HG03460 (cell line): ENCODE results near the gene SNRPA.
A peak's percentile ranks its signal among the peaks of the same experiment; 100 is the strongest.

Experiments used
- ATAC-seq: cut with Tn5 transposase; IDR thresholded peaks from one replicate; pipeline ENCODE4 v1.9.1; 2021; ENCODE audit not compliant: unreplicated experiment

Gene SNRPA

DNA sequence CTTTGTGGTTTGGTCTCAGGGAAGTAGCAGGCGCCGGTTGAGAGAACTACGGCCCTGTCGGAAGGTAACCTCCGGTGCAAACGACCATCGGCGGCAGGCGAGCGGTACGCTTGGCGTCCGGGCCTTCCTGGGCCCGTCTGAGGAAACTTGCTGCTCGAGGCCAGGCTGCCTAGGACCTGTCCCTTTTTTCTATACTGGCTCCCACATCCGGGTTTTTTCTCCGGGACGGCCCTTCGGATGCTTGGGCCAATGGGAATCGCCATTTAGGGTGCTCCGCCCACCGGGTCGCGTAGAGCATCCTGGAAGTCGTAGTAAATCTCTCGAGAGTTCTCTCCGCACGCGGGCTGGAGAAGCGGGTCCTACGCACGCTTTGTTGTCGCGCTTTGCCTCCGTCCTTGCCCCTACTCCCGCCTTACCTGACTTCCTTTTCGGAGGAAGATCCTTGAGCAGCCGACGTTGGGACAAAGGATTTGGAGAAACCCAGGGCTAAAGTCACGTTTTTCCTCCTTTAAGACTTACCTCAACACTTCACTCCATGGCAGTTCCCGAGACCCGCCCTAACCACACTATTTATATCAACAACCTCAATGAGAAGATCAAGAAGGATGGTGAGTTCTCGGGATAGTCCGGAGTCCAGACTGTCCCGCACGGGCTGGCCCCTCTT lies at the start of gene SNRPA:
TSS of gene SNRPA (plus strand) at position 330 of the 664 bp plus-strand sequence. CDS start at position 536, 206 bp downstream.
- peak; percentile 58 for ATAC-seq

DNA sequence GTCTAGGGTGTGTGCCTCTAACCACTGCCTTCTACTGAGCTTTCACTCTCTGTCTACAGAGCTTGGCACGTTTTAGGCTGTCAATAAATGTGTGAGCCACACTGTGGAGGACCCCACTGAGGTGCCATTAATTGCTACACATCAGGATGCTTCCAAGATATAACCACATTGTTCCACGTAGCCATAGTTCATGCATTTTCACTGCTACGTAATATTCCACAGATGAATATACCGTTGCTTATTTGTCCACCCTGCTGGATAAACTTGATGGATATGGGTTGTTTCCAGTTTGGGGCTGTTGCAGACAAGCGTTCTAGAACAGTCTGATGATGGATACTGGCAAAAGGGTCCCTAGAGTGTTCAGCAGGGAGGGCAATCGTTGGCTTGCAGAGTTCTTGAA lies 49.2 kb upstream of the SNRPA start:
- no peak for ATAC-seq

DNA sequence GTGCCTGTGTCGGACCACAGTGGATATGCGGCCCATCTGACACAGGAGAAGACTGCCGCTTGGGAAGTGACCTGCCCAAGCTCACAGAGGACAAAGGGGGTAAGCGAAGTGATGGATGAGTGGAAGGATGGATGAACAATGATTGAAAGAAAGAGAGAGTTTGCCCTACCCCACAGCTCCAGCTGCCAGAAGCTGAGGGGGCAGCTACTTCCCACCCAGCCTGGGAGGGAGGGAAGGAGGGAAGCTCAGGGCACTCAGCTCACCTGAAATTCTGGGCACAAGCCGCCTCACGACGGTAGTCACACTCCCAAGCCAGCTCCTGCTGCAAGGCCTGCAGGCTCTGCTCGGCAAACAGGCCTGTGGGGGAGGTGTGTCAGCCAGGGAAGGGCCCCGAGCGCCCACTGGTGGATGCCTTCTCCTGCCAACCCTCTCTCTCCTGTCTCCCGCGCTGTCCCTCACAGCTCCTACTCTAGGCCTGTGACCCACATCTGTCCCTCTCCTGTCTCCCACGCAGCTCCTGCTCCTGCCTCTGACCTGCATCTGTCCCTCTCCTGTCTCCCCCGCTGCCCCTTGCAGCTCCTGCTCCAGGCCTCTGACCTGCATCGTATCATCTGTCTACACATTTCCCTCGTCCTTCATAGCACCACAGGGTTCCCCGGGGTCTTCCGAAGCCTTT lies 48.5 kb upstream of the SNRPA start:
- ATAC-seq: no peak

DNA sequence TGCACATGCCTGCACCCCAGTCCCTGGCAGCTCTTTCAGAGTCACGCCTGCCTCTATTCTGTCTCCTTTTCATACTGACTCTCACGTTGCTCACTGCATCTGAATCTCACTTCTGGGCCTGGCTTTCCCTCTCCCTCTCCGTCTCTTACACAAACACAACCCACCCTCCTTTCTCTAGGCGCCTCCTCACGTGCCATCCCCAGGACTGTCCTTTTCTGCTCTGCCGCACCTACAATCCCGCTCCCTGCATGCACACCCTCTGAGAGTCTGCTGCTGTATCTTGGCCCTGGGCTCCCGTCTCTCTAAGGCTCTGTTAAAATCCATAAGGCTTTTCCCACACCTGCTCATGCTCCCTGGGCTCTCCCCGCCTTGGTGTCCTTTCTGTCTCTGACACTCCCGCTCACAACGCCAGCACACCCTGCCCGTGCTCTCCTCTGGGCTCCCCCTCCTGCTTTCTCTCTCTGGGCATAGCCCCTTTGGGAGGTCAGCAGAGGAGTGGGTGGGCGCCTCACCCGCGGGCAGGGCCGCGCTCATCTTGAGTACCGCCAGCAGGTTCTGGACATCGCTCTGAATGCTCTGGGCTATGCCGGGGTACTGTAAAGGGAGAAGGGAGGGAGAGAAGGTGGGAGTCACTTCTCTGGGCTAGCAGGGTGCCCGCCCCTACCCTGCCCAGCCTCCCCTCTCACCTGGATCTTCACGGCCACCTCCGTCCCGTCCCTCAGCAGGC lies 47.8 kb upstream of the SNRPA start:
- no peak for ATAC-seq

DNA sequence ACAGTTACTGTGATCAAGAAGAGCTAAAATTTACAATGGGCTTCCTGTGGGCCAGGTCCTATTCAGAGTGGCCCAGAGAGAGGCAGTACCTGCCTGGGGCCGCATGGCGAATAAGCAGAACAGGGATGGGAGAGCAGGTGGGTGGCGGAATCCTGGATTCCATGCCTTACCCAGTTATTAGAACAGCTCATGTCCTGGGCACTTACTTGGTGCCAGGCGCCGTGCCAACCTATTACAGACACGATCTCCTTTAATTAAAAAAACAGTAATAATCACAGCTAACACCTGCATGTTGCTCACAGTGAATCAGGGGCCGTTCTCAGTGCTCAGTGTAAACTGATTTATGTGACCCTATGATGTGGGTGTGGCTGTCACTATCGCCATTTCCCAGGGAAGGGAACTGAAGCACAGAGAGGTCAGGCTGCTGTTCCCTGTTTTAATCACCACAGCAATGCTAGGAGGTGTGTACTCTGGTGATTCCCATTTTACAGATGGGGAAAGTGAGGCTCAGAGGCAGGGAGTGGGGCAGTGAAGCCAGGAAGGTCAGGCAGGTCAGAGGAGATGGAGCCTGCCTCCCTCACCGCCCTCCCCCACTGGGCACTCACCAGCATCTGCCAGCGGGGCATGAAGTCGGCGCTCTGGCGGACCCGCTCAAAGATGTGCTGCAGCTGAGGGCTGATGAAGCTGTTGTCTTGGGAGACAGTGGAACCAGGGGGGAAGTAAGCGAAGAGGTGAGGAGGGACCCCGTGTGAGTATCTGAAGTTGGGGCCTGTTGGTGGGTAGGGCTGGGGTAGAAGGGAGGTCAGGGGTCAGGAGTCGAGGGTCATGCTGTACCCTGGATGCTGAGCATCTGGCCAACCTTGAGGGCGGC lies 46.3 kb upstream of the SNRPA start:
- no peak for ATAC-seq

DNA sequence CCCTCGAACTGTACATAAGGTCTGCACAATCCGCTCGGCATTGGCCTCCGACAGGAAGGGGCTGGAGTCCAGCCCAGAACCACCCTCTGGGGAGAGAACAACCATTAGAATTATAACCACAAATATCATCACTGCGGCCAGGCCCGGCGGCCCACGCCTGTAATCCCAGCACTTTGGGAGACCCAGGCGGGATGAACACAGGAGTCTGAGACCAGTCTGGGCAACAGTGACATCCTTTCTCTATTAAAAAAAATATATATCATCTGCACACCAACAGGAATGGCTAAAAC lies 45.7 kb upstream of the SNRPA start:
- no peak for ATAC-seq

DNA sequence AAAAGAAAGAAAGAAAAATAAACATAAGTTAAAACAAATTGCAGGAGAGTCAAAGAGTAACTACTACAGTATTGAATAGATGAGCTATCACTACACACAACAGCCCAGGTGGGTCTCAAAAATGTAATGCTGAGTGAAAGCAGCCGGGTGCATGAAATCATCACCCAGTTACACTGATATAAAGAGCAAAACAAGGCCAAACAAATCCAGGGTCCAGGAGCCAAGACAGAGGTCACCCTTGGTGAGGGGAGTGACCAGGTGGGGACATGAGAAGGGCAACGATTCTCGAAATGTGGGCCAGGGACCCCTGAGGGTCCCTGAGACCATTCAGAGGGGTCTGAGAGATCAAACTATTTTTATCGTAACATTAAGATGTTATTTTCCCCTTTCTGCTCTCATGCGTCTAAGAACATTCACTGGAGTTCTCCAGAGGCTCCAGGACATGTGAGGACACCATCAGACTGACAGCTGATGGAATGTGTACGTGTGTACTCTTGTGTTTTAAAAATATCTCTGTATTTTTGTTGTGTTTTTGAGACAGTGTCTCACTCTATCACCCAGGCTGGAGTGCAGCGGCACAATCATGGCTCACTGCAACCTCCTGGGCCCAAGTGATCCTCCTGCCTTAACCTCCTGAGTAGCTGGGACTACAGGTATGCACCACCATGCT lies 44.9 kb upstream of the SNRPA start:
- no peak for ATAC-seq

DNA sequence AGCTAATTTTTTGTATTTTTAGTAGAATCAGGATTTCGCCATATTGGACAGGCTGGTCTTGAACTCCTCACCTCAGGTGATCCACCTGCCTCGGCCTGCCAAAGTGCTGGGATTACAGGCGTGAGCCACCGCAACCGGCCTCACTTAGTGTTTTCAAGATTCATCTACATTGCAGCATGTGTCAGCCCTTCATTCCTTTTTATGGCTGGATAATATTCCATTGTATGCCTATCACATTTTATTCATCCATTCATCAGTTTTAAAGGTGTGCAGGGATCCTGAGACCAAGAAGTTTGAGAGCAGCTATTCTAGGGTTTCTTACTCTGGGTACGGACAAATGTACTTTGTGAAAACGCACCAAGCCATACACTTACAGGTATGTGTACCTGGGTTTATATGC lies 43.4 kb upstream of the SNRPA start:
- no peak for ATAC-seq

DNA sequence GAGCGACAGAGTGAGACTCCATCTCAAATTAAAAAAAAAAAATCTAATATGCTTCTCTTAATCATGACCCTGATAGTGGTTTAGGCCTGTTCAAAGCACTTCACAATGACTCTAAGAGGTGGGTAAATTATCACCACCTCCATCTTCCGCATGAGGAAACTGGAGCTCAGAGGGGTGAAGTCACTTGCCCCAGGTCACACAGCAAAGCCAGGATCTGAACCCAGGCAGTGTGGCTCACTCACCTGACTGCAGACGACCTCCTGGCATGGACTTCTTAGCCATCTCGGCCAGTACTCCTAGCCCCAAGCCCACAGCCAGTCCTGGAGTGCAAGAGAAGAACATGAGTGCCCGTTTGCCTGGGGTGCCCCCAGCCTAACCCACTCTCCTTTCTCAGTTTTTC lies 41.2 kb upstream of the SNRPA start:
- ATAC-seq: no peak

DNA sequence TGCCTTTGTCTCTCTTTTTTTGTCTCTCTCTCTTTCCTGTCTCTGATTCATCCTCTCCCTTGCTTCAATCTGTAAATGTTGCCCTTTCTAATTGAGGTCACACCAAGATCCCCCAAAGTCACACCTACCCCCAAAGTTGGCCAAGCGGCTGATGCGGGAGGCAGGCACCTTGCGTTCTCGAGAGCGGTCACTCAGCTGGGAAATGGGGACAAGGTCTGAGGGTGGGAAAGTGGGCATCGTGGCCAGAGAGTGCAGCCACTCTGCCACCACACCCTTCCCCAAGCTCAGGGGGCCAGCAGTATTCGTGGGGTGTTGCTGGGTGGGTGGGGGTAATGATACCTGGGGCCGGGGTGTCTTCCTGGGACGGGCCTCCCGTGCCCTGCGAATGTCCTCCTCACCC lies 37.1 kb upstream of the SNRPA start:
- ATAC-seq: no peak

DNA sequence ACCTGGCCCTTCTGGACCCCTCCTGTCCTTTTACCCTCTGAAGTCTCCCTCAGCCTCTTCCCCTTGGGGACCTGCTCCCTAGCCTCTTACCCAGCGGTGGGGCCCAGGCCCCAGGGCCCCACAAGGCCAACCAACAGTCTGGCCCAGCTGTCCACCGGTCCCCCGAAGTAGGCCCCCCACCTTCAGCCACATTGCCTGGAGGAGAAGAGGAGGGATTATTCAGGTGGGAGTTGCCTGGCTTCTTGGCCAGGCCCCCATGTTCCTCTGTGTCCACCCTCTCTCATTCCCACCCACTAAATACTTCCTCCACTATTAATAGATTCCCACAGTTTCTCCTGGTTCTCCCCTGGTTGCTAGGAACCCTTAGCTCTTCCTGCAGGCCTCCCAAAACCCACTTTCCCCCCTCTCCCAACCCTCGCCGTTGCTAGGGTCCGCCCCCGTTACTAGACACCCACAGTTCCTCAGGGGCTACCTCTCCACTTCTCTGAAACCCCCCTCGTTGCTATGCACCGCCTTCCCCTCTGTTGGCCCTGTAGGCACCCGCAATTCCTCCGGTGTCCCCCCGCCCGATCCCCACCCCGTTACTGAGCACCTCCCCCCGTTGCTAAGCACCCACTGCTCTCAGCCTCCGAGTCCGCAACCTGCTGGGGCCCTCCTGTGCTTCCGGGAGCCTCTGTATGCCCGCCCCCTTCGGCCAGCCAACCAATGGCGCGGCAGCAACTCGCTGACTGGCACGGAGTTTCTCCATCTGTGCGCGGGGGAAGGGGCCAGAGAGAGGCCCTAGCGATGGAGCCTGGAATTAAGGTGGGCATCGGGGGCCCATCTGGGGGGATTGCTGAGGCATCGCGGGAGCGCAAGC lies 36.3 kb upstream of the SNRPA start:
- peak; percentile 52 for ATAC-seq

DNA sequence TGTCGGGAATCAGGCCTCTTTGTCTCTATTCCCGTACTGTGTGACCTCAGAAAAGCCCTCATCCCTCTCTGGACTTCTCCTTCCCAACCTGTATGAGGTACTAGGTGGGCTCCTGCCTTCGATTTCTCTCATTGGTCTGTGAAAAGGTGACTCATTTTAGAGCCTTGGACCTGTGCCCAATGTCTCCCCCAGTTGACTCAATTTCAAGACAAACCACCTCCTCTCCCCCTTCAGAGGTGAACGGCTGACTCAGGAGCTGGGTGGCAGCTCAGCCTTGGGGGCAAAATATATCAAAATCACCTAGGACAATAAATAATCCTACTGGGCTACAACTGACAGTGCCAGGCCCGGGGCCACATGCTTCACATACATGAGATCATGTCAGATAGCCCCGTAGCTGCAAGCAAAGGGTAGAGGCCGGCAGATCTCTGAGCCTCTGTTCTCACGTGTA lies 34.9 kb upstream of the SNRPA start:
- ATAC-seq: no peak

DNA sequence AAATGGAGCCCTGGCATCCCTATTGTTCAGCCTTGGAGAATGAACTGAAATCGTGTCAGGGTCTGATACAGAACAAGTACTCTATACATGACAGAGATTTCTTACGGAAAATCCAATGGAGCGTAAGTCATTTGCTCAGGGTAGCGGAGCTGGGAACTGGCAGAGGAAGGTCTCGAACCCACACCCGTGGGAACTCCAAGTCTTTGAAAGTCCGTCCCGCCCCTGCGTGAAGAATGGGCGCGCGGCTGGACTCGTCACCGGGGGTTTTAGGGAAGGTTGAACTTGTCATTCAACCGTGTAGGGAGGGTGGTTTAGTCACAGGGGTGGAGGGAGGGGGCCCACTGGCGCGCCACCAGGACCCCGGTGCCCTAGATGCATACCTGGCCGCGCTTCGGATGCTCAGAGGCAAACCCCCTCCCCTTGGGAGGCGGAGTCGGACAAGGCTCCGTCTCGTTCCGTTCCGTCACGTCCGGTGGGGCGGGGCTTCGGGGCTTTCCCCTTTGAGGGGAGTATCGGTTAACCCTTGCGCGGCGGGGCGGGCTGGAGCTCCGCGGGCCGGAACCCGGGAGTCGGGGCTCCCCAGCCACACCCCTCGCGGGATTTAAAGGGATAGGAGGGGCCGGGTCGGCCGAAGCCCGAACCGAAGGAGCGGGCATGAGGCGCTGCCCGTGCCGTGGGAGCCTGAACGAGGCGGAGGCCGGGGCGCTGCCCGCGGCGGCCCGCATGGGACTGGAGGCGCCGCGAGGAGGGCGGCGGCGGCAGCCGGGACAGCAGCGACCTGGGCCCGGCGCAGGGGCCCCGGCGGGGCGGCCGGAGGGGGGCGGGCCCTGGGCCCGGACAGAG lies 34.3 kb upstream of the SNRPA start, which contains the start of the genes COQ8B and ITPKC:
TSS of gene COQ8B (minus strand) at position 405 of the 843 bp plus-strand sequence. CDS start 2,254 bp downstream, outside the sequence.
TSS of gene ITPKC (plus strand) at position 631 of the 843 bp plus-strand sequence. CDS start at position 655, 24 bp downstream.
- ATAC-seq: peak; percentile 53

DNA sequence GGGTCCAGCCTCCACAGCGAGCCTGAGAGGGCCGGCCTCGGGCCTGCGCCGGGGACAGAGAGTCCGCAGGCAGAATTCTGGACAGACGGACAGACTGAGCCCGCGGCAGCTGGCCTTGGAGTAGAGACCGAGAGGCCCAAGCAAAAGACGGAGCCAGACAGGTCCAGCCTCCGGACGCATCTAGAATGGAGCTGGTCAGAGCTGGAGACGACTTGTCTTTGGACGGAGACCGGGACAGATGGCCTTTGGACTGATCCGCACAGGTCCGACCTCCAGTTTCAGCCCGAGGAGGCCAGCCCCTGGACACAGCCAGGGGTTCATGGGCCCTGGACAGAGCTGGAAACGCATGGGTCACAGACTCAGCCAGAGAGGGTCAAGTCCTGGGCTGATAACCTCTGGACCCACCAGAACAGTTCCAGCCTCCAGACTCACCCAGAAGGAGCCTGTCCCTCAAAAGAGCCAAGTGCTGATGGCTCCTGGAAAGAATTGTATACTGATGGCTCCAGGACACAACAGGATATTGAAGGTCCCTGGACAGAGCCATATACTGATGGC lies 33.6 kb upstream of the SNRPA start:
- ATAC-seq: no peak

DNA sequence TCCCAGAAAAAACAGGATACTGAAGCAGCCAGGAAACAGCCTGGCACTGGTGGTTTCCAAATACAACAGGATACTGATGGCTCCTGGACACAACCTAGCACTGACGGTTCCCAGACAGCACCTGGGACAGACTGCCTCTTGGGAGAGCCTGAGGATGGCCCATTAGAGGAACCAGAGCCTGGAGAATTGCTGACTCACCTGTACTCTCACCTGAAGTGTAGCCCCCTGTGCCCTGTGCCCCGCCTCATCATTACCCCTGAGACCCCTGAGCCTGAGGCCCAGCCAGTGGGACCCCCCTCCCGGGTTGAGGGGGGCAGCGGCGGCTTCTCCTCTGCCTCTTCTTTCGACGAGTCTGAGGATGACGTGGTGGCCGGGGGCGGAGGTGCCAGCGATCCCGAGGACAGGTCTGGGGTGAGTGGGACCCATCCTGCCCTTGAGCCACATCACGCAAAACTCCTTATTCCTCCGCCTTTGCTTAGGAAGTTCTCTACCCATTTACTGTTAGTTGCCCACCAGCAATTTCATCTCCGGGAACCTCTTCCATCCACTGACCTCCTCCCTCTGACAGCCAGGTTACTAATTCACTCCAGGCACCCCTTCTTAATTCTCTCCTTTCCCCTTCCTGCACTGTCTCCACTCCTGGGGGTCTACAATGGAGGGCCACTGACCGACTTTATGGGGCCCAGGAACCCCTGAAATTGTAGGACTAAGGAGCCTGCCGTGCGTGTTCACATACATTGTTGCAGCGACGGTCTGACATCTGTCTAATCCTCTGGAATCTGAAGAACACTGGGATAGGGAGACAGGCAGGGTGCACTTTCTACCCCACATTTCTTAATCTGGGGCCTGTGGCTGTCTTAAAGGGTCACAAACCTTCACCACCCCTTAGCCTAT lies 32.9 kb upstream of the SNRPA start:
- no peak for ATAC-seq

DNA sequence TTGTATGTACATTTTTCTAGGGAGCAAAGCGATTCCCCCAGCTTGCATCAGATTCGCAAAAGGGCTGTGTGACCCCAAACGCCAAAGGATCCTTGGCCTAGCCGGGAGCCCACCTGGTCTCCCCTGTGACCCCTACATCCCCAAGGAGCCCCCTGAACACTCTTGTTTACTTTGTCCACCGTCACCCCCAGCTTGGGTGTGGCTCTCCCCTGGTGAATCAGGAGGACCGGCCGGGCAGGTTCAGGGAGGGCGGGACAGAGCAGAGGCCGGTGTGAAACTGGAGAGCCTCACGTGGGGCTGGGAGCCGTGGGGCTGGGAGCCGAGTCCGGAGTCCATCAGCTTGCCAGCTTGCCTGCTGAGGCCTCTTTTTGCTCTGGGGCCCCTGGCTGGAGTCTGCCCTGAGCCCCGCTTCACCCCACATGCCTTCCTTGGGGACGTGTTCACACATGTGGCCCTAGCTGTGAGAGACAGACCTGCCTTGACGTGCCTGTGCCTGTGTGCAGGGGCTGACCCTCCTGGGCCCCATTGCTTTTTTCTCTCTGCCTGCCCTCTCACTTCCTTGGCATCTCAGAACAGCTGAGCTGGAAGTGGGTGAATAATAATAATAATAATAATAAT lies 32.1 kb upstream of the SNRPA start:
- no peak for ATAC-seq

DNA sequence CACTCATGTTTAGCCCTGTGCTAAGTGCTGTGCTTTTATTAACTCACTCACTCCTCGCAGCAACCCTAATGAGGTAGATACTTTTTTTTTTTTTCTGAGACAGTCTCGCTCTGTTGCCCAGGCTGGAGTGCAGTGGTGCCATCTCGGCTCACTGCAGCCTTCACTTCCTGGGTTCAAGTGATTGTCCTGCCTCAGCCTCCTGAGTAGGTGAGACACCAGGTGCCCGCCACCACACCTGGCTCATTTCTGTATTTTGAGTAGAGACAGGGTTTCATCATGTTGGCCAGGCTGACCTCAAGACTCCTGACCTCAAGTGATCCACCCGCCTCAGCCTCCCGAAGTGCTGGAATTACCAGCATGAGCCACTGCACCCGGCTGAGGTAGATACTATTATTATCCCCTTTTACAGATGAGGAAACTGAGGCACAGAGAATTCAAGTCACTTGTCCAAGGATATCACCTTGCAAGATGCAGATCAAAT lies 31.5 kb upstream of the SNRPA start:
- no peak for ATAC-seq
